ENCODE data around the gene GDE1. TPM values are rescaled to one million over a fixed set of nuclear protein-coding genes. Genes with fewer than 3 reads are reported as not detected.

The GDE1 gene
- total RNA-seq (22.8 TPM), polyA plus RNA-seq (10 to 100 TPM; 35.1 to 43.6 (median 41.5) TPM)

DNA sequence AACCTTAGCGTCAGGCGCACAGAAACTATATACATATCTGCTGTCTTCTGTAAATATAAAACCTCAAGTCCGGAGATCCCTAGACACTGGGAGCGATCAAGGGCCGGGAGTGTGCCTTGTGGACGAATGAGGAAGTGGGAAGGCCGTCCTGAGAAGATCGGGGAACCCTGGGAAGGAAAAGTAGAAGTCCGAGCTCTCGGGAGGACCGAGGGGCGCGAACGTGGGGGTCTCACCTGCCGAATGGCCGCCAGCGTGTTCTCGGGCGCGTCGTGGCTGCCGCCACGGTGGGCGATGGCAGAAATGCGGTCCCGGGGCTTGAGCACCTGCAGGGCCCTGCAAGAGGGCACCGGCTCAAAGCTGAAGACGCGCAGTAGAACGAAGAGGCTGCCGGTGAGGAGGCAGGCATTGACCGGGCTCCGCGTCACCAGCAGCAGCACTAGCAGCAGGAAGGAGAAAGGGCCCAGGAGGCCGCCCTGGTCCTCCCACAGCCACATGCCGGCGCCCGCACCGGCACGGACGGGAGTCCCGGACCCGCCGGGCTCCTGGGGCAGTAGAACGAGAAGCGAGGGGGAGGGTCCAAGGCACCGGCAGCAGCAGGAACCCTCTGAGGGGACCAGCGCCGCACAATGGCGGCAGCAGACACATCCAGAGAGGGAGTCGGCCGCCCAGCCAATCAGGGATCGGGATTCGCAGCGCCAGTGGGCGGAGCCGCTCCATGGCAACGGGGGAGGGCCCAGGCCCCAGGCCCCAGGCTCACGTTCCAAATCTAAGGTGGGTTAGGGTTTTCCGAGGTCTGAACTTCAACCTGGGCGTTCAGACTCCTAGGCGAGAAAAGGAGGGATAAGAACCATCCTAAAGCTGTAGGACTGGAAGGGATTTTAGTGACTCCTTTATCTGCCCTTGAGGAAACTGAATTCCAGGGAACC, at the start of gene GDE1:
GDE1 (minus strand) TSS at position 628 of the 926 bp plus-strand sequence; CDS start at position 494, 134 bp downstream.
- peak within 1 kb of the TSS; percentile 61 to 95 (median 95) for H3K27ac Mint-ChIP-seq
- peaks cover 55% of the 10 kb centered on the region for H3K4me1 ChIP-seq (ENCODE audit: control insufficient read depth, insufficient read depth, low read length, poor library complexity, severe bottlenecking)
- H3K27me3 Mint-ChIP-seq = no peaks in the 10 kb centered on the region

DNA sequence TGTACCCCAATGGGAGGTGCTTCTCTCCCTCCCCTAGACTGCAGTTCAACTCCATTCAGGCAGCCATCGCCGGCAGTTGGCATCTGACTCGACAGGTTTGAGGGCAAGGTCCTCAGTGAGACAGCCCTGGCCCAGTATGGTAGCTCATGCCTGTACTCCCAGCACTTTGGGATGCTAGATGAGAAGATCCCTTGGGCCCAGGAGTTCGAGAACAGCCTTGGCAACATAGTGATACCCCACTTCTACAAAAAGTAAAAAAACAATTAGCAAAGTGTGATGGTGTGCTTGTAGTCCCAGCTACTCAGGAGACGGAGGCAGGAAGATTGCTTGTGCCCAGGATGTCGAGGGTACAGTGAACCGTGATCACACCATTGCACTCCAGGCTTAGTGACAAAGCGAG, 45.7 kb upstream of the GDE1 start:
- Histone ChIP-seq H3K4me3 (ENCODE audit: low read depth, low read length) (no peak overlapping the region), H3K36me3 (ENCODE audit: control insufficient read depth, insufficient read depth, low read length) (peaks cover 50% of the 10 kb centered on the region), H3K27me3 (ENCODE audit: control insufficient read depth, insufficient read depth, low read length) (no peaks in the 10 kb centered on the region), H3K9me3 (ENCODE audit: control insufficient read depth in 2 of 2, low read length in 2 of 2) (no peaks in the 10 kb centered on the region), H3K27ac (ENCODE audit: insufficient read depth, low read length, poor library complexity, severe bottlenecking) (no peak overlapping the region), H3K4me1 (ENCODE audit: control insufficient read depth, insufficient read depth, low read length, poor library complexity, severe bottlenecking) (no peaks in the 10 kb centered on the region)
- H3K27me3 Mint-ChIP-seq = no peaks in the 10 kb centered on the region
- H3K27ac Mint-ChIP-seq = no peak overlapping the region
- peaks cover 28% of the 10 kb centered on the region for H3K36me3 Mint-ChIP-seq
- H3K9me3 Mint-ChIP-seq = peaks cover 0 to 4% (median 0%) of the 10 kb centered on the region in 7 donors
- peaks cover 0 to 10% (median 4%) of the 10 kb centered on the region in 4 donors for H3K4me1 Mint-ChIP-seq
- DNase-seq (no peak), ATAC-seq (ENCODE audit: low read depth in 2 of 2) (no peak)
- no peak overlapping the region for H3K4me3 Mint-ChIP-seq

More for the DNA sequence above, at the start of gene GDE1:
- Histone ChIP-seq H3K4me3 (ENCODE audit: low read depth, low read length) (peak within 1 kb of the TSS; percentile 98), H3K9me3 (ENCODE audit: control insufficient read depth in 2 of 2, low read length in 2 of 2) (no peaks in the 10 kb centered on the region), H3K27me3 (ENCODE audit: control insufficient read depth, insufficient read depth, low read length) (no peaks in the 10 kb centered on the region), H3K36me3 (ENCODE audit: control insufficient read depth, insufficient read depth, low read length) (peaks cover 4% of the 10 kb centered on the region), H3K27ac (ENCODE audit: insufficient read depth, low read length, poor library complexity, severe bottlenecking) (peak within 1 kb of the TSS; percentile 79)
- peak; percentile 89 to 93 (median 90) for DNase-seq
- H3K4me1 Mint-ChIP-seq = peaks cover 34 to 77% (median 46%) of the 10 kb centered on the region in 4 donors
- peak within 1 kb of the TSS; percentile 96 to 98 (median 98) for H3K4me3 Mint-ChIP-seq
- no peaks in the 10 kb centered on the region for H3K9me3 Mint-ChIP-seq
- H3K36me3 Mint-ChIP-seq = peaks cover 10% of the 10 kb centered on the region
- ATAC-seq (ENCODE audit: low read depth in 2 of 2) = peak; percentile 76

GRCh38 chr16:19566362-19566761, 44.5 kb upstream of the GDE1 start:
- Mint-ChIP-seq H3K27me3 (no peaks in the 10 kb centered on the region), H3K9me3 (peaks cover 0 to 4% (median 0%) of the 10 kb centered on the region in 7 donors), H3K4me1 (peaks cover 4 to 10% (median 8%) of the 10 kb centered on the region in 4 donors), H3K4me3 (no peak overlapping the region), H3K27ac (no peak overlapping the region), H3K36me3 (peaks cover 34% of the 10 kb centered on the region)
- ATAC-seq (ENCODE audit: low read depth in 2 of 2) (no peak), DNase-seq (no peak)
- H3K4me3 ChIP-seq (ENCODE audit: low read depth, low read length) = no peak overlapping the region
- peaks cover 41% of the 10 kb centered on the region for H3K36me3 ChIP-seq (ENCODE audit: control insufficient read depth, insufficient read depth, low read length)
- H3K27ac ChIP-seq (ENCODE audit: insufficient read depth, low read length, poor library complexity, severe bottlenecking) = no peak overlapping the region
- no peaks in the 10 kb centered on the region for H3K27me3 ChIP-seq (ENCODE audit: control insufficient read depth, insufficient read depth, low read length)
- no peaks in the 10 kb centered on the region for H3K9me3 ChIP-seq (ENCODE audit: control insufficient read depth in 2 of 2, low read length in 2 of 2)
- H3K4me1 ChIP-seq (ENCODE audit: control insufficient read depth, insufficient read depth, low read length, poor library complexity, severe bottlenecking) = no peaks in the 10 kb centered on the region

GRCh38 chr16:19563377-19563776, 41.5 kb upstream of the GDE1 start:
- H3K27me3 ChIP-seq (ENCODE audit: control insufficient read depth, insufficient read depth, low read length) = no peaks in the 10 kb centered on the region
- H3K4me3 Mint-ChIP-seq = no peak overlapping the region
- H3K27ac ChIP-seq (ENCODE audit: insufficient read depth, low read length, poor library complexity, severe bottlenecking) = no peak overlapping the region
- no peaks in the 10 kb centered on the region for H3K27me3 Mint-ChIP-seq
- H3K9me3 ChIP-seq (ENCODE audit: control insufficient read depth in 2 of 2, low read length in 2 of 2) = no peaks in the 10 kb centered on the region
- no peak overlapping the region for H3K27ac Mint-ChIP-seq
- ATAC-seq (ENCODE audit: low read depth in 2 of 2) (no peak), DNase-seq (no peak)
- no peaks in the 10 kb centered on the region for H3K4me1 ChIP-seq (ENCODE audit: control insufficient read depth, insufficient read depth, low read length, poor library complexity, severe bottlenecking)
- peaks cover 4 to 19% (median 11%) of the 10 kb centered on the region in 4 donors for H3K4me1 Mint-ChIP-seq
- H3K9me3 Mint-ChIP-seq = peaks cover 0 to 4% (median 0%) of the 10 kb centered on the region in 7 donors
- peaks cover 27% of the 10 kb centered on the region for H3K36me3 Mint-ChIP-seq
- peaks cover 22% of the 10 kb centered on the region for H3K36me3 ChIP-seq (ENCODE audit: control insufficient read depth, insufficient read depth, low read length)
- H3K4me3 ChIP-seq (ENCODE audit: low read depth, low read length) = no peak overlapping the region

DNA sequence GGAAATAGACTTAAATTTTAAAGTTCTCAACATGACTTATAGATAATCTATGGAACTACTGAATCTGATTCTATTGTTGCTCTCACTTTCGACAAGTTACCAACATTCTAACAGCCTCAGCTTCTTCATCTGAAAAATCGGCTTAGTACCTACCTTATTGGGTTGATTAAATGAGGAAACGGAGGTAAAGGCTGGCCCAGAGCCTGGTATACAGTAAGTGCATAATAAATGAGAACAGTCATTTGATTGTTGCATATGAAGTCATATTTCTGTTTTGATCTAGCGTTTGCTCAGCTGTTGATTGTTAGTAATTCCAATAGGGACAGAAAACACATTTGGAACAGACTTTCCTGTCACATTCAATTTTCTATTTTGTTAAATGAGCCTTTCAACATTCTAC, 38.2 kb upstream of the GDE1 start:
- peaks cover 3% of the 10 kb centered on the region for H3K4me1 ChIP-seq (ENCODE audit: control insufficient read depth, insufficient read depth, low read length, poor library complexity, severe bottlenecking)
- DNase-seq = no peak
- no peaks in the 10 kb centered on the region for H3K27me3 ChIP-seq (ENCODE audit: control insufficient read depth, insufficient read depth, low read length)
- no peak overlapping the region for H3K4me3 ChIP-seq (ENCODE audit: low read depth, low read length)
- peaks cover 3% of the 10 kb centered on the region for H3K36me3 ChIP-seq (ENCODE audit: control insufficient read depth, insufficient read depth, low read length)
- H3K27ac Mint-ChIP-seq = no peak overlapping the region
- no peak overlapping the region for H3K4me3 Mint-ChIP-seq
- H3K4me1 Mint-ChIP-seq = peaks cover 0 to 31% (median 22%) of the 10 kb centered on the region in 4 donors
- peaks cover 0 to 4% (median 0%) of the 10 kb centered on the region in 7 donors for H3K9me3 Mint-ChIP-seq
- no peak for ATAC-seq (ENCODE audit: low read depth in 2 of 2)
- H3K9me3 ChIP-seq (ENCODE audit: control insufficient read depth in 2 of 2, low read length in 2 of 2) = no peaks in the 10 kb centered on the region
- peaks cover 14% of the 10 kb centered on the region for H3K36me3 Mint-ChIP-seq
- no peak overlapping the region for H3K27ac ChIP-seq (ENCODE audit: insufficient read depth, low read length, poor library complexity, severe bottlenecking)
- no peaks in the 10 kb centered on the region for H3K27me3 Mint-ChIP-seq

DNA sequence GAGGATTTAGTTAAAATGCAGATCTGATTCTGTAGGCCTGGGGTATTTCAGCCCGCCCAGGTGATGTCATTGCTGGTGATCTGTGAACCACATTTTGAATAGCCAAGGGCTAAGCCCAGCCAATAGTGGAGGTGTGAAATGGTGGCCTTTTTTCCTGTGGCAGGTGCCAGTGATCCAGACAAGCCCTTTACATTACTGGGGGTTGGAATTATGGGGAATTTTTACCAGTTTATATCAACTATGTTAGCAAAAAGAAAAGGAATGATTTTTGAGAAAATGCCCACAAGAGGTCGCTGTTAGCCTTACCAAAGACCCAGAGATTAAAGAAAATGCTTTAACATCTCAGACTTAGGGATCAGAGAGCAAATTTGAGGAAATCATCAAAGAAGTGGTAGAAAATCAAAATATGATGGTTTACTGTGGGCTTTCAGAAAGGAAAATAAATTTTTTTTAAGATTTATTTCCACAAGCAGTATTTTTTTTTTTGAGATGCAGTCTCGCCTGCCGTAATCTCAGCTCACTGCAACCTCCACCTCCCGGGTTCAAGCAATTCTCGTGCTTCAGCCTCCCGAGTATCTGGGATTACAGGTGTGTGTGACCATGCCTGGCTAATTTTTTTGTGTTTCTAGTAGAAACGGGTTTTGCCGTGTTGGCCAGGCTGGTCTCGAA, 37.5 kb upstream of the GDE1 start:
- Histone ChIP-seq H3K9me3 (ENCODE audit: control insufficient read depth in 2 of 2, low read length in 2 of 2) (no peaks in the 10 kb centered on the region), H3K27me3 (ENCODE audit: control insufficient read depth, insufficient read depth, low read length) (no peaks in the 10 kb centered on the region), H3K4me3 (ENCODE audit: low read depth, low read length) (no peak overlapping the region), H3K4me1 (ENCODE audit: control insufficient read depth, insufficient read depth, low read length, poor library complexity, severe bottlenecking) (peaks cover 9% of the 10 kb centered on the region), H3K36me3 (ENCODE audit: control insufficient read depth, insufficient read depth, low read length) (no peaks in the 10 kb centered on the region), H3K27ac (ENCODE audit: insufficient read depth, low read length, poor library complexity, severe bottlenecking) (no peak overlapping the region)
- ATAC-seq (ENCODE audit: low read depth in 2 of 2) (no peak), DNase-seq (peak; percentile 9 to 65 (median 51))
- Mint-ChIP-seq H3K27ac (peak overlapping the region in 1 of 3 donors; percentile 32), H3K36me3 (peaks cover 14% of the 10 kb centered on the region), H3K9me3 (peaks cover 0 to 4% (median 0%) of the 10 kb centered on the region in 7 donors), H3K4me1 (peaks cover 0 to 36% (median 25%) of the 10 kb centered on the region in 4 donors), H3K27me3 (no peaks in the 10 kb centered on the region), H3K4me3 (peak overlapping the region in 2 of 4 donors; percentile 4 to 22)

DNA sequence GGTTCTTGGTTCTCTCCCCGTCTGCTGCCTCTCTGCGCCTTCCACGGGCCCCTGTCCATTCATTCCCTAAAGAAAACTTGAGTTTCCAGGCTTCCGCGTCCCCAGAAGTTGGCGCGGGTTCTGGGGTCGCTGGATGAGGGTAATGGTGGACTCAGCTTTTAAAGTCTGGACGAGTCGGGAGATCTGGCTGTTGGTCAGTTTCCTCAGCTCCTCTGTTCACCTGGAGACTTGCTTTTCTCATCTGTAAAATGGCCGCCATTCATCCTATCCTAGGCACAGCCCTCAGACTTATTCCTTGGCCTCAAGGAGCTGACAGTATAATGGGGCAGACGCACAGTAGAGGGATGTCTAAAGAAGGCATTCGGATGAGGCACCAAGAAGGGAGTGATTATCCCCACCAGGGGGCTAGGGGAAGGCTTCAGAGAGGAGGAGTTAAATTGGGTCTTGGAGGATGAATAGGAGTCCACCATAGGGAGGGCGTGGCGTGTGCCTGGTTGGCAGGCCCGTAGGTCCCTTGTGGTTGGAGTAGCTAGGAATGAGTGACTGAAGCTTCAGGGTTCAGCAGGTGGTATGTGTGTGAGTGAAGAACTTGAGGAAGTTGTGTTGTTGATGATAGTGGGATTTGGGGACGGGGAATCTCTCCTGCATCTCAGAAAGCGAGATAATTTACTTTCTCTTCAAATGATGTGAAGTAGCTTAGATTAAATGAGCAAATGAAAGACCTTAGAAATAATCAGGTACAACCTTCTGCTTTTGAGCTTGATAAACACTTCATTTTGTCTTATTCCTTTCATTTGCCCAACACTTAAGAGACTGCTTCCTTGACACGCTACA, 34.3 kb upstream of the GDE1 start:
- H3K9me3 Mint-ChIP-seq = peaks cover 0 to 1% (median 0%) of the 10 kb centered on the region in 7 donors
- no peak for ATAC-seq (ENCODE audit: low read depth in 2 of 2)
- DNase-seq = peak in 2 of 3 donors; percentile 7 to 52
- Histone ChIP-seq H3K9me3 (ENCODE audit: control insufficient read depth in 2 of 2, low read length in 2 of 2) (no peaks in the 10 kb centered on the region), H3K4me1 (ENCODE audit: control insufficient read depth, insufficient read depth, low read length, poor library complexity, severe bottlenecking) (peaks cover 9% of the 10 kb centered on the region), H3K27me3 (ENCODE audit: control insufficient read depth, insufficient read depth, low read length) (no peaks in the 10 kb centered on the region), H3K27ac (ENCODE audit: insufficient read depth, low read length, poor library complexity, severe bottlenecking) (peak overlapping the region; percentile 78), H3K36me3 (ENCODE audit: control insufficient read depth, insufficient read depth, low read length) (no peaks in the 10 kb centered on the region), H3K4me3 (ENCODE audit: low read depth, low read length) (peak overlapping the region; percentile 79)
- no peaks in the 10 kb centered on the region for H3K36me3 Mint-ChIP-seq
- peak overlapping the region; percentile 95 to 100 (median 97) for H3K4me3 Mint-ChIP-seq
- no peaks in the 10 kb centered on the region for H3K27me3 Mint-ChIP-seq
- peak overlapping the region; percentile 92 to 98 (median 94) for H3K27ac Mint-ChIP-seq
- peaks cover 0 to 30% (median 19%) of the 10 kb centered on the region in 4 donors for H3K4me1 Mint-ChIP-seq
